ENCODE measurements around the gene PRR33.

PRR33 gene

GRCh38 chr11:1892558-1892957 lies 863 bp upstream of the PRR33 start:
- Histone ChIP-seq H3K4me3 (ENCODE audit: low read length) (no peak overlapping the region), H3K4me2 (ENCODE audit: low read length) (no peak overlapping the region), H4K20me1 (ENCODE audit: control insufficient read depth, insufficient read depth, low read depth, low read length) (no peaks in the 10 kb centered on the region), H3K79me2 (ENCODE audit: control insufficient read depth, low read length) (no peaks in the 10 kb centered on the region), H3K4me1 (ENCODE audit: control insufficient read depth, low read length) (no peaks in the 10 kb centered on the region), H3K9me3 (ENCODE audit: control insufficient read depth, insufficient read depth, low read length) (no peaks in the 10 kb centered on the region), H3K27ac (ENCODE audit: low read depth, low read length) (no peak overlapping the region), H3K36me3 (ENCODE audit: control insufficient read depth, low read length) (peaks cover 10% of the 10 kb centered on the region; the same call in 1 of the 2 replicates), H3K9me2 (replicated peaks; ENCODE audit: control insufficient read depth, low read length) (no peaks in the 10 kb centered on the region), H3K27me3 (ENCODE audit: control insufficient read depth, low read length) (peaks cover 16% of the 10 kb centered on the region), H3F3A (ENCODE audit: control insufficient read depth, insufficient read depth) (no peaks in the 10 kb centered on the region)
- no peak for TF ChIP-seq CTCF (IDR thresholded peaks at IDR 0.05; ENCODE audit: low read depth, low read length, poor library complexity, severe bottlenecking)
- TF ChIP-seq EZH2phosphoT487 (IDR thresholded peaks at IDR 0.05; ENCODE audit: borderline replicate concordance, low read length), result no peak

- Histone ChIP-seq H3K4me3 (ENCODE audit: low read length) (no peak overlapping the region), H3F3A (ENCODE audit: control insufficient read depth, insufficient read depth) (no peaks in the 10 kb centered on the region), H3K4me2 (ENCODE audit: low read length) (no peak overlapping the region), H3K9me2 (replicated peaks; ENCODE audit: control insufficient read depth, low read length) (no peaks in the 10 kb centered on the region), H3K27me3 (ENCODE audit: control insufficient read depth, low read length) (peaks cover 15% of the 10 kb centered on the region), H3K9me3 (ENCODE audit: control insufficient read depth, insufficient read depth, low read length) (no peaks in the 10 kb centered on the region), H3K79me2 (ENCODE audit: control insufficient read depth, low read length) (no peaks in the 10 kb centered on the region), H3K4me1 (ENCODE audit: control insufficient read depth, low read length) (no peaks in the 10 kb centered on the region), H3K36me3 (ENCODE audit: control insufficient read depth, low read length) (peaks cover 13% of the 10 kb centered on the region; the same call in 1 of the 2 replicates), H3K27ac (ENCODE audit: low read depth, low read length) (no peak overlapping the region), H4K20me1 (ENCODE audit: control insufficient read depth, insufficient read depth, low read depth, low read length) (no peaks in the 10 kb centered on the region)
- TF ChIP-seq CTCF (IDR thresholded peaks at IDR 0.05; ENCODE audit: low read depth, low read length, poor library complexity, severe bottlenecking) (no peak), EZH2phosphoT487 (IDR thresholded peaks at IDR 0.05; ENCODE audit: borderline replicate concordance, low read length) (no peak)
Observed at GRCh38 chr11:1892116-1892515, 421 bp upstream of the PRR33 start.

- peaks cover 20% of the 10 kb centered on the region for H3K36me3 ChIP-seq (ENCODE audit: control insufficient read depth, low read length)
- no peak overlapping the region for H3K4me3 ChIP-seq (ENCODE audit: low read length)
- no peaks in the 10 kb centered on the region for H3K9me2 ChIP-seq (replicated peaks; ENCODE audit: control insufficient read depth, low read length)
- H3K4me2 ChIP-seq (ENCODE audit: low read length), result no peak overlapping the region
- TF ChIP-seq CTCF (IDR thresholded peaks at IDR 0.05; ENCODE audit: low read depth, low read length, poor library complexity, severe bottlenecking) (no peak), EZH2phosphoT487 (IDR thresholded peaks at IDR 0.05; ENCODE audit: borderline replicate concordance, low read length) (no peak)
- no peaks in the 10 kb centered on the region for H3K9me3 ChIP-seq (ENCODE audit: control insufficient read depth, insufficient read depth, low read length)
- no peaks in the 10 kb centered on the region for H4K20me1 ChIP-seq (ENCODE audit: control insufficient read depth, insufficient read depth, low read depth, low read length)
- peaks cover 6% of the 10 kb centered on the region for H3K27me3 ChIP-seq (ENCODE audit: control insufficient read depth, low read length)
- no peaks in the 10 kb centered on the region for H3K4me1 ChIP-seq (ENCODE audit: control insufficient read depth, low read length)
- no peaks in the 10 kb centered on the region for H3K79me2 ChIP-seq (ENCODE audit: control insufficient read depth, low read length)
- no peak overlapping the region for H3K27ac ChIP-seq (ENCODE audit: low read depth, low read length)
- H3F3A ChIP-seq (ENCODE audit: control insufficient read depth, insufficient read depth), result no peaks in the 10 kb centered on the region
Observed at GRCh38 chr11:1890856-1891830, 552 bp downstream of the PRR33 start.
